Measurements from ENCODE around the gene SPECC1L. TPM values are rescaled to one million over a fixed set of nuclear protein-coding genes. Genes with fewer than 3 reads are reported as not detected.
"Not testable (repeated sequence)": the region's sequence is repeated elsewhere in the genome, so short reads cannot be mapped to it uniquely, and the experiment has no call there.

SPECC1L gene
- total RNA-seq, 2 donors from 2014 or later: 23.1 to 26.0 TPM

GRCh38 chr22:24240381-24240780 is 30.2 kb upstream of the SPECC1L start:
- H3K36me3 ChIP-seq (replicated peaks in 1 of 2; ENCODE audit: insufficient read depth in 1 of 2, low read depth in 2 of 2): no peaks in the 10 kb centered on the region
- WGBS, 2 donors: 77 to 84% methylated on average over 6 of the region's 6 CpGs
- H3K4me1 ChIP-seq: peaks cover 7% of the 10 kb centered on the region
- DNase-seq (no peak), ATAC-seq (no peak)
- no peaks in the 10 kb centered on the region for H3K27me3 ChIP-seq
- no peak overlapping the region for H3K4me3 ChIP-seq
- no peaks in the 10 kb centered on the region for H3K9me3 ChIP-seq
- no peak overlapping the region for H3K27ac ChIP-seq
- no peak for TF ChIP-seq POLR2A (IDR thresholded peaks at IDR 0.05)
- TF ChIP-seq CTCF (IDR thresholded peaks at IDR 0.05): no peak
- intact Hi-C loops (cut with DNase I): no loop called here

GRCh38 chr22:24240985-24241692 is 29.5 kb upstream of the SPECC1L start:
- H3K4me1 ChIP-seq; DNase-seq; H3K27ac ChIP-seq; H3K27me3 ChIP-seq; H3K36me3 ChIP-seq (replicated peaks in 1 of 2; ENCODE audit: insufficient read depth in 1 of 2, low read depth in 2 of 2); ATAC-seq; H3K4me3 ChIP-seq; H3K9me3 ChIP-seq; intact Hi-C loops (cut with DNase I): not testable (repeated sequence)
- 73 to 79% methylated on average over 9 of the region's 9 CpGs for WGBS, 2 donors

- H3K36me3 ChIP-seq (replicated peaks in 1 of 2; ENCODE audit: insufficient read depth in 1 of 2, low read depth in 2 of 2); H3K27me3 ChIP-seq; ATAC-seq; intact Hi-C loops (cut with DNase I); H3K9me3 ChIP-seq; H3K4me3 ChIP-seq: not testable (repeated sequence)
- H3K27ac ChIP-seq: peak overlapping the region in 3 of 4 donors; percentile 17 to 50 (median 18)
- 30% methylated on average over 2 of the region's 3 CpGs; no CpG with 5 or more reads in 1 of the 2 donors for WGBS, 2 donors
- peak in 3 of 4 donors; percentile 38 to 73 (median 68) for DNase-seq
- H3K4me1 ChIP-seq: peaks cover 15% of the 10 kb centered on the region
Measured at GRCh38 chr22:24243417-24243816, 27.2 kb upstream of the SPECC1L start.

- intact Hi-C loops (cut with DNase I): no loop called here
- WGBS, 2 donors: 65 to 80% methylated on average over 11 to 19 of the region's 19 CpGs
- TF ChIP-seq CTCF (IDR thresholded peaks at IDR 0.05) (no peak), POLR2A (IDR thresholded peaks at IDR 0.05) (no peak)
- H3K36me3 ChIP-seq (replicated peaks in 1 of 2; ENCODE audit: insufficient read depth in 1 of 2, low read depth in 2 of 2): no peaks in the 10 kb centered on the region
- H3K9me3 ChIP-seq: no peaks in the 10 kb centered on the region
- peaks cover 15% of the 10 kb centered on the region for H3K4me1 ChIP-seq
- DNase-seq (peak in 1 of 4 donors; percentile 31), ATAC-seq (no peak)
- H3K4me3 ChIP-seq: no peak overlapping the region
- H3K27me3 ChIP-seq: no peaks in the 10 kb centered on the region
- peak overlapping the region in 3 of 4 donors; percentile 50 to 66 (median 61) for H3K27ac ChIP-seq
Measured at GRCh38 chr22:24244144-24244787, 26.4 kb upstream of the SPECC1L start.

- DNase-seq: peak in 3 of 4 donors; percentile 44 to 76 (median 45)
Measured at GRCh38 chr22:24245030-24245431, 25.6 kb upstream of the SPECC1L start, which contains the start of gene GGT5. Gene GGT5, minus strand, starts transcription at chr22:24245082. Its CDS starts 357 bp downstream, at chr22:24244725.

GRCh38 chr22:24245584-24246561 is 24.8 kb upstream of the SPECC1L start:
- intact Hi-C loops (cut with DNase I): loop anchor here (5.0 kb wide), 1 partner anchor 59 kb away; no protein-coding TSS in a partner anchor
- H3K36me3 ChIP-seq (replicated peaks in 1 of 2; ENCODE audit: insufficient read depth in 1 of 2, low read depth in 2 of 2): not testable (repeated sequence)

More at GRCh38 chr22:24245030-24245431, 25.6 kb upstream of the SPECC1L start, which contains the start of gene GGT5:
- not testable (repeated sequence) for H3K4me3 ChIP-seq; H3K9me3 ChIP-seq; ATAC-seq; H3K36me3 ChIP-seq (replicated peaks in 1 of 2; ENCODE audit: insufficient read depth in 1 of 2, low read depth in 2 of 2); H3K27me3 ChIP-seq
- H3K4me1 ChIP-seq: peaks cover 15% of the 10 kb centered on the region
- peak within 1 kb of the TSS; percentile 21 to 66 (median 60) for H3K27ac ChIP-seq
- 12 to 15% methylated on average over 5 to 11 of the region's 12 CpGs for WGBS, 2 donors
- TF ChIP-seq POLR2A (IDR thresholded peaks at IDR 0.05): peak in 1 of 3 donors; percentile 16
- intact Hi-C loops (cut with DNase I): loop anchor here (5.0 kb wide), 1 partner anchor 58 kb away; no protein-coding TSS in a partner anchor

More at GRCh38 chr22:24245584-24246561, 24.8 kb upstream of the SPECC1L start:
- 79 to 82% methylated on average over 2 to 14 of the region's 18 CpGs for WGBS, 2 donors
- not testable (repeated sequence) for H3K9me3 ChIP-seq, H3K4me3 ChIP-seq, H3K27me3 ChIP-seq
- DNase-seq (peak; percentile 31 to 72 (median 58)), ATAC-seq (peak; percentile 55)
- Histone ChIP-seq H3K27ac (peak overlapping the region; percentile 21 to 66 (median 60)), H3K4me1 (peaks cover 15% of the 10 kb centered on the region)

Measured in body of pancreas (tissue), 4 donors.